NCI-H446 treated with DMSO at 0.1 percent for 48 hours (cell line): Measurements from ENCODE around the gene OR2T3.
"Not testable (repeated sequence)": the region's sequence is repeated elsewhere in the genome, so short reads cannot be mapped to it uniquely, and the experiment has no call there.

Source experiments
- DNase-seq: peaks from one replicate; lab custom pipeline; 2025; lab: John Stamatoyannopoulos, UW

Gene OR2T3, protein sequence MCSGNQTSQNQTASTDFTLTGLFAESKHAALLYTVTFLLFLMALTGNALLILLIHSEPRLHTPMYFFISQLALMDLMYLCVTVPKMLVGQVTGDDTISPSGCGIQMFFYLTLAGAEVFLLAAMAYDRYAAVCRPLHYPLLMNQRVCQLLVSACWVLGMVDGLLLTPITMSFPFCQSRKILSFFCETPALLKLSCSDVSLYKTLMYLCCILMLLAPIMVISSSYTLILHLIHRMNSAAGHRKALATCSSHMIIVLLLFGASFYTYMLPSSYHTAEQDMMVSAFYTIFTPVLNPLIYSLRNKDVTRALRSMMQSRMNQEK

DNA sequence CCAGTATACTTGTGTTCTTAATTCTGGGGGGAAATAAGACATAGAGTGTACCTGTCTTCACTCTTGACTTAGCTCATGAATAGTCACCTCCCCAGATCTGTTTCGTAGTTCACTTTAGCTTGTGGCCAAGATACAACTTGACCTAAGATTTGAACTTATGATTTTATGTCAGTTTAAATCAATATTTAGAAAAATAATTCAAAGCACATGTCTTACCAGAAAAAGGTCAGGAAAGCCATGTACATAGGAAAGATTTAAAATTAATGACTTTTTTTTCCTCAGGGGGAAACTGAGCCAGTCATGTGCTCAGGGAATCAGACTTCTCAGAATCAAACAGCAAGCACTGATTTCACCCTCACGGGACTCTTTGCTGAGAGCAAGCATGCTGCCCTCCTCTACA is at the start of gene OR2T3:
Gene OR2T3 (plus strand): TSS at position 301 of the 400 bp plus-strand sequence. CDS start 0 bp downstream, at position 301.
- DNase-seq, result not testable (repeated sequence)

- DNase-seq, result not testable (repeated sequence)
Observed at GRCh38 chr1:248427526-248428191, 45.5 kb upstream of the OR2T3 start.

DNA sequence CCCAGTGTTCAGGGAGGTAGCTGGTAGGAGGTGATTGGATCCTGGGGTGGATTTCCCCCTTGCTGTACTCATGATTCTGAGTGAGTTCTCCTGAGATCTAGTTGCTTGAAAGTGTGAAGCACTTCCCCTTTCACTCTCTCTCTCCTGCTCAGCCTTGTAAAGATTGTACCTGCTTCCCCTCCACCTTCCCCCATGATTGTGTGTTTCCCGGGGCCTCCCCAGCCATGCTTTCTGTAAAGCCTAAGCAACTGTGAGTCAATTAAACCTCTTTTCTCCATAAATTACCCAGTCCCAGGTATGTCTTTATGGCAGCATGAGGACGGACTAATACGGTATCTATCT is 45.0 kb upstream of the OR2T3 start:
- DNase-seq, result not testable (repeated sequence)

DNA sequence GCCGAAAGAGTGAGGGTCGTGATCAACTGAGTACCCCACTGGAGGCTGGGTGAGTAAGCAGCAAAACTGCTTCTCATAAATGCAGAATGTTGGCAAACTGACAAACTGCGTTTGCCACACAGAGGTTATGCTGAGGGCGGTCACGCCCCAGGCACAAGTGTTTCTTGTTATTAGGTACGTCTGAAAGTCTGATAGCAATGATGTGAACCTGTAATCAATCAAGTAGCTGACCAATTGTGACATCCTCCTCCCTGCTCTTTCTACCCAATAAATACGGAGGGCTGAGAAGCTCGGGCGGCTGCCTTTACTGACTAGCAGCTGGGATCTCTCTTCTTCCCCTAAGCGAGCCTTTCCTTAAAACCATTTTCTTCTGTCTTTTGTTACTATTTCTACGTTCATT is 41.5 kb upstream of the OR2T3 start:
- not testable (repeated sequence) for DNase-seq

DNA sequence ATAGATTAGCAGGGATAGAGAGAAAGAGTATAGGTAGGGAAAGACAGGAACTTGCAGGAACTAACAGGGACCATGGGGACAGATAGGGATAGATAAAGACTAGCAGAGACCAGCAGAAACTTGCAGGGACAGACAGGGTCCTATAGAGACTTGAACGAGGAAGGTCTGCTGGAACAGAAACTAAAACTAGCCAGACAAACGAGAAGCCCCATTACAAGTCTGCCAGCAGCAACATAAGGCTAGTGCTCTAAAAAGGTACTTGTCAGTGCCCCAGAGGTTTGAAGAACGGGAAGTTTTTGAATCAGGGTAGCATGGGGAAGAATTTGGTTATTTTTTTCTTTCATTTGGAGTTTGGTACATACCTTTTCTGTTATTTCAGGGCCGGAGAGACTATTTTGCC is 41.0 kb upstream of the OR2T3 start:
- DNase-seq, result not testable (repeated sequence)

- DNase-seq, result not testable (repeated sequence)
Observed at GRCh38 chr1:248433811-248434415, 39.2 kb upstream of the OR2T3 start.

DNA sequence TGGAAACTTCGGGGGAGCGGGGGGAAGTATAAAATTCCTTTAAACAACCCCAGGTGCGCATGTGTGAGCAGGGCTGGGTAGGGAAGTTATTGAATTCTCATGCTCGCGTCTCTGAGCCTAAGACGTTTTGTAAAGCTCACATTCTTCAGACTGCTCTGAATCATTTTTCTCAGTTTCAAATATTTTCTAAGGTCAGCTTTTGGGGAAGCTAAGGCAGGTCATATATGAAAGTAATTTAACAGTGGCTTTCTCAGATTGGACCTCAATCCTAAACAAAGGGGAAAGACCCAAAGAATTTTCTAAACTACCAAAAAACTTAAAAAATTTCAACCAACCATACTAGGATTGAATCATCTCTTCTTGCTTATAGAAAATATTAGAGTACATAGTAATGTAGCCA is 38.2 kb upstream of the OR2T3 start:
- not testable (repeated sequence) for DNase-seq

DNA sequence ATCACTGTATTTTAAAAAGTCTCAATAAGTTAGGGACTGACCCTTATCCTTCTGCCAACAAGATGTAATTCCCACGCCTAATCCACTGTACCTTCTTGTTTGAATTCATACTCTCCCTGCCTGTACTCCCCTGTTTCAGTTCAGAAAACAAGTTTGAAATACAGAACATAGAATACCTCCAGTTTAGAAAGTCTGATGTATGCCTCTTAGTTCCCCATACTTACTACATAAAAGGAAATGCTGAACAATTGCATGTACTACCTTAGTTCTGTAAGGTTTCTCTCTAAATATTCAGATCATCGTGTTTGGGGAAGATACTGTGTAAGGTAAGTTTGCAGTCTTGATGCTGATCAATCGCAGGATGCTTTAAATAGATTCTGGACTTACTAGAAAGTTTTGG is 36.8 kb upstream of the OR2T3 start:
- DNase-seq, result not testable (repeated sequence)

- DNase-seq, result not testable (repeated sequence)
Observed at GRCh38 chr1:248438668-248439067, 34.5 kb upstream of the OR2T3 start.

DNA sequence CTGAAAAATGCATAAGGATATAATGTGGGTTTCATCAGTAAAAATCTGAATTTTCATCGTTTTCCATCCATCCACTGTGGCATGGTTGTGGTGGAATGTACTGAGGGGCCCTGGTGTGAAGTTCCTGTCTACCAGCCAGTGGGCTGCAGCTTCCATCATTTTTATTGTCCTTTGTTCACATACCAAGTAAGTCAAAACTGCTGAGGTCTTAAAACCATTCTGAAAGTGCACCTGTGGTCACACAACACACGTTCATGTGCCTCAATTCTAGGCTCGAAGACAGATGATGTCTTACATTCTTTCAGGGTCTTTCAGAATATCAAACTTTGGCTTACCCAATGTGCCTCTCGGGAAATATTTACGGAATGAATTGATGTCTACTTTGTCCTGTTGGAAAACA is 33.9 kb upstream of the OR2T3 start:
- not testable (repeated sequence) for DNase-seq

GRCh38 chr1:248442500-248443277 is 30.5 kb upstream of the OR2T3 start:
- not testable (repeated sequence) for DNase-seq

DNA sequence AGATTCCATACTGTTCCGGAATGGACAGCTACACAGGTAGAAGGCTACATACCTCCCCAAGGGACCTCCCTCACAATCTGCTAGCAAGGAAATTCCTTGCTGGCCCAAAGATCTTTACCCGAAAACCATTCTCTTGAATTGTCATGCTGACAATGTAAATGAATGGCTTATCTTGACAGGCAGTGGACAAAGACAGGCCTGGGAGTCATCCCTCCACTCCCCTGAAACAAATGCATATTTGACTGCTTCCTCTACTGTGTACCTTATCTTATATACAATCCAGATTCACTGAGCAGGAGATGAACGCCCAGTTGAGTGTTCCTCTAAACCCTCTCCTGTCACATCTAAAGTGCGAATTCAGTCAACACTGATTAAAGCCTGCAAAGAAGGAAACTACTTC is 28.5 kb upstream of the OR2T3 start:
- DNase-seq, result not testable (repeated sequence)

DNA sequence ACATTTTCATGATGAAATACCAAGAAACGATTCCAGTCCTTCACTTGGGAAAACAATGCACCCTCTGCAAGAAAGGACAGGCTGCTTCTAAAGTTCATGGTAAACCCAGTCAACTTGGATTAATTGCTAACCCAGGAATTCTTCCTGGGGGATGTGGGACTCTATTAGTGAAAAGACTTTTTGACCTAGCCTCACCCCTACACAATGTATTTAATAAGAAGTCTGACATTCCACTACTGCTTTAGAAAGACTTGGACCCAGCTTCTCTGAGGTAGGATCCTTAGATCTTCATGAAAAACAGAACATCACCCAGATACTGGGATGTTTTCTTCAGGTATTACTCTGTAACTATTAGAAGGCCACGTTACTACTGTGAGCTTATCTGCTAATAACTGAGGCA is 27.8 kb upstream of the OR2T3 start, which contains the start of gene OR2T2:
Gene OR2T2 (plus strand): TSS at position 239 of the 400 bp plus-strand sequence. CDS start 7,161 bp downstream, outside the sequence.
- DNase-seq, result not testable (repeated sequence)

DNA sequence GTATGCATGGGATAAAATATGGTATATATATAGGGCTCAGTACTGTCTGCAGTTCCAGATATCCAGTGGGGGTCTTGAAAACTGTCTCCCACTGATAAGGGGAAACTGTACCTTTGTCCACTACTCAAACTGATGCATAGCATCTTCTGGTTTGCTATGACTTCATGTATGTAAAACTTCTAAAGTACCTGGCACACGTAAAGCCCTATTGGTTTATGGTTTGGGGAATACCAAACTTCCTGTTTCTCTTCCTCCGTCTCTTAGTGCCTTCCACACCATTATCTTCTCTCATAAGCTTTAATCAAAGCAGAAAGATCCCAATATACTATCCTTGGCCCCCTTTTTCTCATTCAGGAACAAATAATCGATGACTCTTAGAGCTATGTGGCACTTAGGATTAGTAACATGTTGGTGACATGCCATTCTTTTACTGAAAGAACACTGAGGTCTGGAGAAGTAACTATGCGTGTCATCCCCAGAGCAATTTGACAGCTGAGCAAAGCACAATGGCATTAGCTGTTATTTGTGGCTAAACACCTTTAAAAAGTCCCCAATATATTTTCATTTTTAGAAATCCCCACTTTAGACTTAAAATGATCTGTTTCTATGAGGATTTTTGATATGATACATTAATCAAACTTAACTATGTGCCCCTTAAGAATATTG is 24.6 kb upstream of the OR2T3 start:
- not testable (repeated sequence) for DNase-seq

GRCh38 chr1:248449821-248450465 is 23.2 kb upstream of the OR2T3 start:
- not testable (repeated sequence) for DNase-seq

- not testable (repeated sequence) for DNase-seq
Observed at GRCh38 chr1:248450466-248451145, 22.5 kb upstream of the OR2T3 start.

GRCh38 chr1:248453619-248454018 is 19.5 kb upstream of the OR2T3 start:
- not testable (repeated sequence) for DNase-seq

- not testable (repeated sequence) for DNase-seq
Observed at GRCh38 chr1:248455045-248455444, 18.1 kb upstream of the OR2T3 start.

GRCh38 chr1:248456635-248457034 is 16.5 kb upstream of the OR2T3 start:
- not testable (repeated sequence) for DNase-seq

DNA sequence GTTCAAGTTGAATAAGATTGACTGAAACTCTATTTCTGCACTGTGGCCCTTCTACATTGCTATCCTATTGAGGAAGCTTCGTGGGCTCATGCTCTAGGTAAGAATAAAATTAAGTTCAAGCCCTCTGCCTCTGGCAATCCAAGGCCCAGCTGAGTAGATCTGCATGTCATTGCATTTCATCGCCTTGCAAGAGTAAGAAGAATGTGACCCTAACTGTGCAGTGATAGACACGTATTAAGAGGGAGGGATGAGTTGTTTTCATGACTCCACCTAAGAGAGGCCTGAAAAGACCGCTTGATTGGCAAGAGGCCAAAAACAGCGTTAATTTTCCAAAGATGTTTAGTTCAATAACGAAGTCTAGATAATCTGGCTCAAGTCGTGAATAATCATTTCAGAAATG is 14.0 kb upstream of the OR2T3 start:
- DNase-seq, result not testable (repeated sequence)
